SK-N-SH (cell line): ENCODE measurements around the gene YPEL1. TPM values are rescaled to one million over a fixed set of nuclear protein-coding genes. Genes with fewer than 3 reads are reported as not detected.

ENCODE experiments used
- CTCF ChIA-PET: fragments of 300-600, 350-600 bp; formaldehyde crosslinking; extraction: SDS; loops from one replicate; lab custom pipeline; 2021; lab: Yijun Ruan, JAX
- POLR2A ChIA-PET: fragments of 350-600 bp; sonication (Branson Sonifier 250); formaldehyde crosslinking; extraction: SDS; loops from one replicate; lab custom pipeline; 2020; ENCODE audit warnings: antibody characterized with exemption, inconsistent platforms; lab: Yijun Ruan, JAX
- DNase-seq: peaks from one replicate; pipeline ENCODE4 v3.0.0; 2012
- H2AFZ ChIP-seq: fragments of 200-600 bp; sonication (generic); 2 replicates; pipeline ENCODE4 v1.8.1; 2016; ENCODE audit warnings: antibody characterized with exemption, mild to moderate bottlenecking, low read depth
- H3F3A ChIP-seq: fragments of 200-600 bp; sonication (generic); replicated peaks from 2 replicates; pipeline ENCODE3; 2016; ENCODE audit warnings: antibody characterized with exemption, mild to moderate bottlenecking; ENCODE audit not compliant: insufficient read depth
- H3K27ac ChIP-seq, 2 experiments: fragments of 200-500 bp in 1 of 2; fragments of 200-600 bp in 1 of 2; sonication (Bioruptor generic) in 1 of 2; sonication (generic), shearing (Covaris generic) in 1 of 2; 2 replicates each; pipeline versions ENCODE4 v1.5.1 to v1.6.1; 2014 to 2016; ENCODE audit warnings: low read depth in 2 of 2, inconsistent platforms in 1 of 2, low read length in 1 of 2, mild to moderate bottlenecking in 1 of 2, mixed read lengths in 1 of 2
- H3K27me3 ChIP-seq: fragments of 200-600 bp; sonication (generic), shearing (Covaris generic); 2 replicates; pipeline ENCODE4 v1.6.1; 2016; ENCODE audit warnings: mixed run types; ENCODE audit not compliant: insufficient read depth
- H3K36me3 ChIP-seq, 2 experiments: fragments of 200-500 bp in 1 of 2; fragments of 200-600 bp in 1 of 2; sonication (Bioruptor generic) in 1 of 2; sonication (generic) in 1 of 2; replicated peaks in 1 of 2; 2 replicates each; pipeline versions ENCODE3 to v1.5.1; 2014 to 2016; ENCODE audit warnings: low read length in 1 of 2, mild to moderate bottlenecking in 1 of 2; ENCODE audit not compliant: insufficient read depth in 2 of 2, control insufficient read depth in 1 of 2
- H3K4me1 ChIP-seq, 2 experiments: fragments of 200-500 bp in 1 of 2; fragments of 200-600 bp in 1 of 2; sonication (Bioruptor generic) in 1 of 2; sonication (generic), shearing (Covaris generic) in 1 of 2; 2 replicates each; pipeline versions ENCODE4 v1.5.1 to v1.6.1; 2014 to 2016; ENCODE audit warnings: low read depth in 1 of 2, low read length in 1 of 2, mixed run types in 1 of 2; ENCODE audit not compliant: insufficient read depth in 2 of 2, control insufficient read depth in 1 of 2
- H3K4me2 ChIP-seq: fragments of 200-600 bp; sonication (generic), shearing (Covaris generic); 2 replicates; pipeline ENCODE4 v1.6.1; 2017; ENCODE audit warnings: mixed run types
- H3K4me3 ChIP-seq, 2 experiments: fragments of 200-500 bp in 1 of 2; fragments of 200-600 bp in 1 of 2; sonication (Bioruptor generic) in 1 of 2; sonication (generic), shearing (Covaris generic) in 1 of 2; 2 replicates each; pipeline versions ENCODE4 v1.5.1 to v1.8.1; 2014 to 2016; ENCODE audit warnings: low read depth in 2 of 2, inconsistent platforms in 1 of 2, low read length in 1 of 2, mild to moderate bottlenecking in 1 of 2, mixed read lengths in 1 of 2, moderate library complexity in 1 of 2
- H3K79me2 ChIP-seq: fragments of 200-600 bp; sonication (generic); 2 replicates; pipeline ENCODE4 v1.8.1; 2017; ENCODE audit warnings: mild to moderate bottlenecking; ENCODE audit not compliant: insufficient read depth
- H3K9ac ChIP-seq: fragments of 200-600 bp; sonication (generic); 2 replicates; pipeline ENCODE4 v1.6.1; 2017; ENCODE audit warnings: mixed run types
- H3K9me2 ChIP-seq: fragments of 200-600 bp; sonication (generic); 2 replicates; pipeline ENCODE4 v1.6.1; 2017; ENCODE audit warnings: mixed run types
- H3K9me3 ChIP-seq: fragments of 200-600 bp; sonication (generic); 2 replicates; pipeline ENCODE4 v1.6.1; 2017; ENCODE audit warnings: mixed run types, mild to moderate bottlenecking, moderate library complexity
- H4K20me1 ChIP-seq: fragments of 200-600 bp; sonication (generic); 2 replicates; pipeline ENCODE4 v1.6.1; 2017; ENCODE audit warnings: mild to moderate bottlenecking, mixed run types; ENCODE audit not compliant: insufficient read depth
- CHD2 ChIP-seq: fragments of 150-350 bp; IDR thresholded peaks from 2 replicates; pipeline ENCODE4 v1.6.1; 2018; ENCODE audit warnings: low read length; ENCODE audit not compliant: partially characterized antibody
- GABPA ChIP-seq: IDR thresholded peaks from 2 replicates; pipeline ENCODE4 v1.4.0; 2012; ENCODE audit warnings: low read depth, mild to moderate bottlenecking
- MAX ChIP-seq: IDR thresholded peaks from 2 replicates; pipeline ENCODE4 v1.4.0; 2012; ENCODE audit warnings: low read depth
- MEF2A ChIP-seq: IDR thresholded peaks from 2 replicates; pipeline ENCODE4 v1.4.0; 2012; ENCODE audit warnings: low read depth, borderline replicate concordance
- MXI1 ChIP-seq: IDR thresholded peaks from 2 replicates; pipeline ENCODE4 v1.6.1; 2012; ENCODE audit warnings: mild to moderate bottlenecking, low read depth, low read length, improper control_type of control experiment
- POLR2AphosphoS5 ChIP-seq: IDR thresholded peaks from 2 replicates; pipeline ENCODE4 v1.6.1; 2012; ENCODE audit warnings: low read depth, low read length
- RAD21 ChIP-seq: IDR thresholded peaks from 2 replicates; pipeline ENCODE4 v1.6.1; 2012; ENCODE audit warnings: mild to moderate bottlenecking, low read length
- RFX5 ChIP-seq: IDR thresholded peaks from 2 replicates; pipeline ENCODE4 v1.6.1; 2012; ENCODE audit warnings: mild to moderate bottlenecking, improper control_type of control experiment, low read length
- TAF1 ChIP-seq: IDR thresholded peaks from 2 replicates; pipeline ENCODE4 v1.6.1; 2012; ENCODE audit warnings: low read depth, mild to moderate bottlenecking, low read length, moderate library complexity, borderline replicate concordance
- TCF12 ChIP-seq: IDR thresholded peaks from 2 replicates; pipeline ENCODE4 v1.4.0; 2012
- USF2 ChIP-seq: fragments of 150-350 bp; IDR thresholded peaks from 2 replicates; pipeline ENCODE4 v1.6.1; 2017; ENCODE audit warnings: antibody characterized with exemption, low read length, low read depth, borderline replicate concordance
- WGBS: methylation state at CpG from one replicate; pipeline ENCODE4 v1.1.6; 2017; ENCODE audit warnings: low lambda C conversion rate; 5-methylcytosine and 5-hydroxymethylcytosine counted together
- polyA plus RNA-seq, 3 experiments: library from polyadenylated mRNA; depleted of rRNA; stranded (reverse); fragments of >200 nt; gene quantifications; 2 replicates each; pipeline ENCODE4 v1.2.3, GENCODE V29; 2012
- TF ChIP-seq, protein P1 (sequence below): fragments of 200-600 bp; sonication (generic); IDR thresholded peaks from 2 replicates; pipeline ENCODE4 v1.6.1; 2017; ENCODE audit warnings: antibody characterized with exemption, mild to moderate bottlenecking, moderate library complexity
- TF ChIP-seq, protein P2 (sequence below): IDR thresholded peaks from 2 replicates; pipeline ENCODE4 v1.4.0; 2012; ENCODE audit warnings: low read depth, borderline replicate concordance
- TF ChIP-seq, protein P3 (sequence below): IDR thresholded peaks from 2 replicates; pipeline ENCODE4; 2012

The YPEL1 gene
- polyA plus RNA-seq, 1 of the 3 experiments (the other 2 are of a cell fraction), result 2.4 TPM

DNA sequence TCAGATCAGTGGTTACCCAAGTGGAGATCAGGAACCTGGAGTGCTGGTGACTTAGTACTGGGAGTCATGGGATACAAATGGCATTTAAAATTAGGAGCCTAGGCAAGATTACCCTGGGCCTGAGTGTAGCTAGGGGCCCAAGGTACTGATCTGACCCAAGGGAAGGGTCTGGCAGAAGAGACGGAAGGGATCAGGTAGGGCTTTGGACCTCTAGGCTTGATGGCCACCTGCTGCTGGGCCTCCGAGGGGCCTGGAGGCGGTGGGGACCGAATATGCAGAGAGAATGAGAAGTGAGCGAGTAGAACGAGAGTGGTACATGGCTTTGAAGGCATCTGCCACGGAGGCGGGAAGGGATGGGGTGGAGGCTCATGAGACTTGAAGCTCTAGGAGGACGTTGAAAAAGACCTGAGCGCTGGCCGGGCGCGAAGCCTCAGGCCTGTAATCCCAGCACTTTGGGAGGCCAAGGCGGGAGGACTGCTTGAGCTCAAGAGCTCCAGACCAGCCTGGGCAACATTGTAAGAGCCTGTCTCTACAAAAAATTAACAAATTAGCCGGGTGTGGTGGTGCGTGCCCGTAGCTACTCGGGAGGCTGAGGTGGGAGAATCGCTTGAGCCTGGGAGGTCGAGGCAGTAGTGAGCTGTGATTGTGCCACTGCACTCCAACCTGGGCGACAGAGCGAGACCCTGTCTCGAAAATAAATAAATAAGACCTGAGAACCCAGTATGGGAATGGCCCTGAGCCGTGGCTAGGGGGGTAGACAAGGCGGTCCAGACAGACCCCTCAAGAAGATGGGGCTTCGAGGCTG, 70.3 kb downstream of the YPEL1 start:
- 85% methylated on average over 23 of the region's 26 CpGs for WGBS
- POLR2A ChIA-PET, result interaction anchor here (0.7 to 2.1 kb wide), 7 partner anchors 7 to 36 kb away, joined by 3 to 12 read pairs (median 3); partner anchors contain the start of gene SDF2L1
- Histone ChIP-seq H3K4me1 (peaks cover 0 to 2% of the 10 kb centered on the region in 2 experiments; a peak in 1 of 4 replicates), H4K20me1 (no peaks in the 10 kb centered on the region), H3K4me2 (peak overlapping the region; percentile 83), H3K27ac (peak overlapping the region in 1 of 2 experiments; percentile 91; a peak in 3 of 4 replicates), H3K9me2 (no peaks in the 10 kb centered on the region), H3K9ac (peak overlapping the region; percentile 78; the same call in 1 of the 2 replicates), H3K9me3 (no peaks in the 10 kb centered on the region), H3K79me2 (peaks cover 33% of the 10 kb centered on the region), H3F3A (no peaks in the 10 kb centered on the region), H3K4me3 (peak overlapping the region; percentile 72 to 98), H3K36me3 (peaks cover 7% of the 10 kb centered on the region in 2 experiments), H2AFZ (peak overlapping the region; percentile 97), H3K27me3 (no peaks in the 10 kb centered on the region)
- CTCF ChIA-PET, result interaction anchor here (0.9 to 1.8 kb wide), 5 partner anchors 12 to 288 kb away, joined by 3 to 13 read pairs (median 4); no protein-coding TSS in a partner anchor
- no peak for DNase-seq
- no peak for TF ChIP-seq CHD2
- TF ChIP-seq, protein P1, sequence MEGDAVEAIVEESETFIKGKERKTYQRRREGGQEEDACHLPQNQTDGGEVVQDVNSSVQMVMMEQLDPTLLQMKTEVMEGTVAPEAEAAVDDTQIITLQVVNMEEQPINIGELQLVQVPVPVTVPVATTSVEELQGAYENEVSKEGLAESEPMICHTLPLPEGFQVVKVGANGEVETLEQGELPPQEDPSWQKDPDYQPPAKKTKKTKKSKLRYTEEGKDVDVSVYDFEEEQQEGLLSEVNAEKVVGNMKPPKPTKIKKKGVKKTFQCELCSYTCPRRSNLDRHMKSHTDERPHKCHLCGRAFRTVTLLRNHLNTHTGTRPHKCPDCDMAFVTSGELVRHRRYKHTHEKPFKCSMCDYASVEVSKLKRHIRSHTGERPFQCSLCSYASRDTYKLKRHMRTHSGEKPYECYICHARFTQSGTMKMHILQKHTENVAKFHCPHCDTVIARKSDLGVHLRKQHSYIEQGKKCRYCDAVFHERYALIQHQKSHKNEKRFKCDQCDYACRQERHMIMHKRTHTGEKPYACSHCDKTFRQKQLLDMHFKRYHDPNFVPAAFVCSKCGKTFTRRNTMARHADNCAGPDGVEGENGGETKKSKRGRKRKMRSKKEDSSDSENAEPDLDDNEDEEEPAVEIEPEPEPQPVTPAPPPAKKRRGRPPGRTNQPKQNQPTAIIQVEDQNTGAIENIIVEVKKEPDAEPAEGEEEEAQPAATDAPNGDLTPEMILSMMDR, result no peak
- TF ChIP-seq, protein P2, sequence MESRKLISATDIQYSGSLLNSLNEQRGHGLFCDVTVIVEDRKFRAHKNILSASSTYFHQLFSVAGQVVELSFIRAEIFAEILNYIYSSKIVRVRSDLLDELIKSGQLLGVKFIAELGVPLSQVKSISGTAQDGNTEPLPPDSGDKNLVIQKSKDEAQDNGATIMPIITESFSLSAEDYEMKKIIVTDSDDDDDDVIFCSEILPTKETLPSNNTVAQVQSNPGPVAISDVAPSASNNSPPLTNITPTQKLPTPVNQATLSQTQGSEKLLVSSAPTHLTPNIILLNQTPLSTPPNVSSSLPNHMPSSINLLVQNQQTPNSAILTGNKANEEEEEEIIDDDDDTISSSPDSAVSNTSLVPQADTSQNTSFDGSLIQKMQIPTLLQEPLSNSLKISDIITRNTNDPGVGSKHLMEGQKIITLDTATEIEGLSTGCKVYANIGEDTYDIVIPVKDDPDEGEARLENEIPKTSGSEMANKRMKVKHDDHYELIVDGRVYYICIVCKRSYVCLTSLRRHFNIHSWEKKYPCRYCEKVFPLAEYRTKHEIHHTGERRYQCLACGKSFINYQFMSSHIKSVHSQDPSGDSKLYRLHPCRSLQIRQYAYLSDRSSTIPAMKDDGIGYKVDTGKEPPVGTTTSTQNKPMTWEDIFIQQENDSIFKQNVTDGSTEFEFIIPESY, result no peak
- TF ChIP-seq, protein P3, sequence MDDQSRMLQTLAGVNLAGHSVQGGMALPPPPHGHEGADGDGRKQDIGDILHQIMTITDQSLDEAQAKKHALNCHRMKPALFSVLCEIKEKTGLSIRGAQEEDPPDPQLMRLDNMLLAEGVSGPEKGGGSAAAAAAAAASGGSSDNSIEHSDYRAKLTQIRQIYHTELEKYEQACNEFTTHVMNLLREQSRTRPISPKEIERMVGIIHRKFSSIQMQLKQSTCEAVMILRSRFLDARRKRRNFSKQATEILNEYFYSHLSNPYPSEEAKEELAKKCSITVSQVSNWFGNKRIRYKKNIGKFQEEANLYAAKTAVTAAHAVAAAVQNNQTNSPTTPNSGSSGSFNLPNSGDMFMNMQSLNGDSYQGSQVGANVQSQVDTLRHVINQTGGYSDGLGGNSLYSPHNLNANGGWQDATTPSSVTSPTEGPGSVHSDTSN, result no peak

- Histone ChIP-seq H3K79me2 (peaks cover 21% of the 10 kb centered on the region), H3K9ac (no peak overlapping the region), H3K4me1 (peaks cover 0 to 2% of the 10 kb centered on the region in 2 experiments; a peak in 1 of 4 replicates), H3K4me2 (no peak overlapping the region), H3K9me2 (no peaks in the 10 kb centered on the region), H3K9me3 (no peaks in the 10 kb centered on the region), H3K27me3 (no peaks in the 10 kb centered on the region), H3K36me3 (no peaks in the 10 kb centered on the region), H3K4me3 (no peak overlapping the region), H3F3A (peaks cover 8% of the 10 kb centered on the region), H3K27ac (no peak overlapping the region), H4K20me1 (no peaks in the 10 kb centered on the region), H2AFZ (no peak overlapping the region)
- CTCF ChIA-PET, result interaction anchor here (0.8 kb wide), 1 partner anchor 289 kb away, joined by 3 read pairs; the partner anchor contains the start of gene PPM1F
- POLR2A ChIA-PET, result no interaction called here
- WGBS, result 75% methylated on average over 2 of the region's 2 CpGs
- DNase-seq, result no peak
- TF ChIP-seq, protein P3, result no peak
- TF ChIP-seq MAX (no peak), RAD21 (no peak), GABPA (no peak), TCF12 (no peak), USF2 (no peak), TAF1 (no peak), POLR2AphosphoS5 (no peak), MXI1 (no peak), MEF2A (no peak), RFX5 (no peak)
- TF ChIP-seq, protein P2, result no peak
Observed at GRCh38 chr22:21663738-21664137, 71.9 kb downstream of the YPEL1 start.
